Pericardium fibroblast (primary cell): ENCODE measurements around the gene ATP10A. TPM values are rescaled to one million over a fixed set of nuclear protein-coding genes. Genes with fewer than 3 reads are reported as not detected.

ENCODE experiments used
- total RNA-seq: library from RNA; depleted of rRNA; stranded (reverse); fragments of >200 nt; gene quantifications from 2 replicates; pipeline ENCODE4 v1.2.3, GENCODE V29; 2015

The ATP10A gene, protein sequence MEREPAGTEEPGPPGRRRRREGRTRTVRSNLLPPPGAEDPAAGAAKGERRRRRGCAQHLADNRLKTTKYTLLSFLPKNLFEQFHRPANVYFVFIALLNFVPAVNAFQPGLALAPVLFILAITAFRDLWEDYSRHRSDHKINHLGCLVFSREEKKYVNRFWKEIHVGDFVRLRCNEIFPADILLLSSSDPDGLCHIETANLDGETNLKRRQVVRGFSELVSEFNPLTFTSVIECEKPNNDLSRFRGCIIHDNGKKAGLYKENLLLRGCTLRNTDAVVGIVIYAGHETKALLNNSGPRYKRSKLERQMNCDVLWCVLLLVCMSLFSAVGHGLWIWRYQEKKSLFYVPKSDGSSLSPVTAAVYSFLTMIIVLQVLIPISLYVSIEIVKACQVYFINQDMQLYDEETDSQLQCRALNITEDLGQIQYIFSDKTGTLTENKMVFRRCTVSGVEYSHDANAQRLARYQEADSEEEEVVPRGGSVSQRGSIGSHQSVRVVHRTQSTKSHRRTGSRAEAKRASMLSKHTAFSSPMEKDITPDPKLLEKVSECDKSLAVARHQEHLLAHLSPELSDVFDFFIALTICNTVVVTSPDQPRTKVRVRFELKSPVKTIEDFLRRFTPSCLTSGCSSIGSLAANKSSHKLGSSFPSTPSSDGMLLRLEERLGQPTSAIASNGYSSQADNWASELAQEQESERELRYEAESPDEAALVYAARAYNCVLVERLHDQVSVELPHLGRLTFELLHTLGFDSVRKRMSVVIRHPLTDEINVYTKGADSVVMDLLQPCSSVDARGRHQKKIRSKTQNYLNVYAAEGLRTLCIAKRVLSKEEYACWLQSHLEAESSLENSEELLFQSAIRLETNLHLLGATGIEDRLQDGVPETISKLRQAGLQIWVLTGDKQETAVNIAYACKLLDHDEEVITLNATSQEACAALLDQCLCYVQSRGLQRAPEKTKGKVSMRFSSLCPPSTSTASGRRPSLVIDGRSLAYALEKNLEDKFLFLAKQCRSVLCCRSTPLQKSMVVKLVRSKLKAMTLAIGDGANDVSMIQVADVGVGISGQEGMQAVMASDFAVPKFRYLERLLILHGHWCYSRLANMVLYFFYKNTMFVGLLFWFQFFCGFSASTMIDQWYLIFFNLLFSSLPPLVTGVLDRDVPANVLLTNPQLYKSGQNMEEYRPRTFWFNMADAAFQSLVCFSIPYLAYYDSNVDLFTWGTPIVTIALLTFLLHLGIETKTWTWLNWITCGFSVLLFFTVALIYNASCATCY (N-terminal part only)
- 4.0 and 20.8 TPM in 2 replicates for total RNA-seq

GRCh38 chr15:25863111-25863967 is at the start of gene ATP10A:
Gene ATP10A, minus strand, starts transcription at chr15:25863327. Its CDS starts 231 bp downstream, at chr15:25863096.

